ENCODE measurements around the gene TBX2.

The TBX2 gene

DNA sequence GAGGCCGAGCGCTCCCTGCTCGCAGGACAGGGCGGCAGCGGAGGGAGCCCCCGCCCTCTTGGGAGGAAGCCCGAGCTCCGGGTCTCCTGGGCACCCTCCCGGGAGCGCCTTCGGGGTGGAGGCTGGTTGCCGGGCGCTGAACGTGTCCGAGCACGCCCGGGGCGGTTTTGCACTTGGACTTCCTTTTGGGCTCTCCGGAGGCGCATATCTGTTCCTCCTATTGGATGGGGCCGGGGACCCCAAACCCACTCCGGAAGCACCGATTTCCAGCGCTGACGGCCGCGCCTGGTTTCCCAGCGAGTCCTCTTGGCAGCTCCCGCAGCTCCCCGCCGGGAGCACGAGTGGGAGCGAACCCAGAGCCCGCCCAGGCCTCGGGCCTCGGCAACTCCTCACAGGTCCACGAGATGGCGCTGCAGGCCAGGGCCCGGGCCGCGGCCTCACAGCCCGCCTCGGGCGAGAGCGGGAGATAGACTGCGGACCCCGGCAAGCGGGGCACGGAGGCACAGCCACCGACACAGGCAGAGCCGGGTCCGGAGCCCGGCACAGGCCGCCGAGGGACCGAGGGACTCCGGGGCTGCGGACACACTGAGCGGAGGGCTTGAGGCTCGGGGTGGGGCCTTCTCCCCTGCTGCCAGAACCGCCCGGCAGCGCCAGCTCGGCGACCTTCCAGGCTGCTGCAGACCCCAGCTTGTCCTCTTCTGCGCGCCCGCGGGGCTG is 12.7 kb downstream of the TBX2 start (continued):
- TF ChIP-seq, protein P1, sequence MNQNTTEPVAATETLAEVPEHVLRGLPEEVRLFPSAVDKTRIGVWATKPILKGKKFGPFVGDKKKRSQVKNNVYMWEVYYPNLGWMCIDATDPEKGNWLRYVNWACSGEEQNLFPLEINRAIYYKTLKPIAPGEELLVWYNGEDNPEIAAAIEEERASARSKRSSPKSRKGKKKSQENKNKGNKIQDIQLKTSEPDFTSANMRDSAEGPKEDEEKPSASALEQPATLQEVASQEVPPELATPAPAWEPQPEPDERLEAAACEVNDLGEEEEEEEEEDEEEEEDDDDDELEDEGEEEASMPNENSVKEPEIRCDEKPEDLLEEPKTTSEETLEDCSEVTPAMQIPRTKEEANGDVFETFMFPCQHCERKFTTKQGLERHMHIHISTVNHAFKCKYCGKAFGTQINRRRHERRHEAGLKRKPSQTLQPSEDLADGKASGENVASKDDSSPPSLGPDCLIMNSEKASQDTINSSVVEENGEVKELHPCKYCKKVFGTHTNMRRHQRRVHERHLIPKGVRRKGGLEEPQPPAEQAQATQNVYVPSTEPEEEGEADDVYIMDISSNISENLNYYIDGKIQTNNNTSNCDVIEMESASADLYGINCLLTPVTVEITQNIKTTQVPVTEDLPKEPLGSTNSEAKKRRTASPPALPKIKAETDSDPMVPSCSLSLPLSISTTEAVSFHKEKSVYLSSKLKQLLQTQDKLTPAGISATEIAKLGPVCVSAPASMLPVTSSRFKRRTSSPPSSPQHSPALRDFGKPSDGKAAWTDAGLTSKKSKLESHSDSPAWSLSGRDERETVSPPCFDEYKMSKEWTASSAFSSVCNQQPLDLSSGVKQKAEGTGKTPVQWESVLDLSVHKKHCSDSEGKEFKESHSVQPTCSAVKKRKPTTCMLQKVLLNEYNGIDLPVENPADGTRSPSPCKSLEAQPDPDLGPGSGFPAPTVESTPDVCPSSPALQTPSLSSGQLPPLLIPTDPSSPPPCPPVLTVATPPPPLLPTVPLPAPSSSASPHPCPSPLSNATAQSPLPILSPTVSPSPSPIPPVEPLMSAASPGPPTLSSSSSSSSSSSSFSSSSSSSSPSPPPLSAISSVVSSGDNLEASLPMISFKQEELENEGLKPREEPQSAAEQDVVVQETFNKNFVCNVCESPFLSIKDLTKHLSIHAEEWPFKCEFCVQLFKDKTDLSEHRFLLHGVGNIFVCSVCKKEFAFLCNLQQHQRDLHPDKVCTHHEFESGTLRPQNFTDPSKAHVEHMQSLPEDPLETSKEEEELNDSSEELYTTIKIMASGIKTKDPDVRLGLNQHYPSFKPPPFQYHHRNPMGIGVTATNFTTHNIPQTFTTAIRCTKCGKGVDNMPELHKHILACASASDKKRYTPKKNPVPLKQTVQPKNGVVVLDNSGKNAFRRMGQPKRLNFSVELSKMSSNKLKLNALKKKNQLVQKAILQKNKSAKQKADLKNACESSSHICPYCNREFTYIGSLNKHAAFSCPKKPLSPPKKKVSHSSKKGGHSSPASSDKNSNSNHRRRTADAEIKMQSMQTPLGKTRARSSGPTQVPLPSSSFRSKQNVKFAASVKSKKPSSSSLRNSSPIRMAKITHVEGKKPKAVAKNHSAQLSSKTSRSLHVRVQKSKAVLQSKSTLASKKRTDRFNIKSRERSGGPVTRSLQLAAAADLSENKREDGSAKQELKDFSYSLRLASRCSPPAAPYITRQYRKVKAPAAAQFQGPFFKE (tag by site-specific recombination; IDR thresholded peaks at IDR 0.05; ENCODE audit: borderline replicate concordance) = no peak
- TF ChIP-seq ZNF311 (tag by site-specific recombination; IDR thresholded peaks at IDR 0.05; ENCODE audit: borderline replicate concordance) = no peak
- TF ChIP-seq ZNF239 (tag by site-specific recombination; IDR thresholded peaks at IDR 0.05) = no peak
- TF ChIP-seq, protein P2, sequence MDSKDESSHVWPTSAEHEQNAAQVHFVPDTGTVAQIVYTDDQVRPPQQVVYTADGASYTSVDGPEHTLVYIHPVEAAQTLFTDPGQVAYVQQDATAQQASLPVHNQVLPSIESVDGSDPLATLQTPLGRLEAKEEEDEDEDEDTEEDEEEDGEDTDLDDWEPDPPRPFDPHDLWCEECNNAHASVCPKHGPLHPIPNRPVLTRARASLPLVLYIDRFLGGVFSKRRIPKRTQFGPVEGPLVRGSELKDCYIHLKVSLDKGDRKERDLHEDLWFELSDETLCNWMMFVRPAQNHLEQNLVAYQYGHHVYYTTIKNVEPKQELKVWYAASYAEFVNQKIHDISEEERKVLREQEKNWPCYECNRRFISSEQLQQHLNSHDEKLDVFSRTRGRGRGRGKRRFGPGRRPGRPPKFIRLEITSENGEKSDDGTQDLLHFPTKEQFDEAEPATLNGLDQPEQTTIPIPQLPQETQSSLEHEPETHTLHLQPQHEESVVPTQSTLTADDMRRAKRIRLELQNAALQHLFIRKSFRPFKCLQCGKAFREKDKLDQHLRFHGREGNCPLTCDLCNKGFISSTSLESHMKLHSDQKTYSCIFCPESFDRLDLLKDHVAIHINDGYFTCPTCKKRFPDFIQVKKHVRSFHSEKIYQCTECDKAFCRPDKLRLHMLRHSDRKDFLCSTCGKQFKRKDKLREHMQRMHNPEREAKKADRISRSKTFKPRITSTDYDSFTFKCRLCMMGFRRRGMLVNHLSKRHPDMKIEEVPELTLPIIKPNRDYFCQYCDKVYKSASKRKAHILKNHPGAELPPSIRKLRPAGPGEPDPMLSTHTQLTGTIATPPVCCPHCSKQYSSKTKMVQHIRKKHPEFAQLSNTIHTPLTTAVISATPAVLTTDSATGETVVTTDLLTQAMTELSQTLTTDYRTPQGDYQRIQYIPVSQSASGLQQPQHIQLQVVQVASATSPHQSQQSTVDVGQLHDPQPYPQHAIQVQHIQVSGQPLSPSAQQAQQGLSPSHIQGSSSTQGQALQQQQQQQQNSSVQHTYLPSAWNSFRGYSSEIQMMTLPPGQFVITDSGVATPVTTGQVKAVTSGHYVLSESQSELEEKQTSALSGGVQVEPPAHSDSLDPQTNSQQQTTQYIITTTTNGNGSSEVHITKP (tag by site-specific recombination; IDR thresholded peaks at IDR 0.05) = peak; percentile 60
- TF ChIP-seq SALL2 (tag by site-specific recombination; IDR thresholded peaks at IDR 0.05; ENCODE audit: borderline replicate concordance) = no peak
- peak; percentile 62; the same call in 1 of the 2 replicates for TF ChIP-seq ZNF843 (tag by site-specific recombination; IDR thresholded peaks at IDR 0.05)
- no peak for TF ChIP-seq ZNF521 (tag by site-specific recombination; IDR thresholded peaks at IDR 0.05)
- TF ChIP-seq ZBTB48 (tag by site-specific recombination; IDR thresholded peaks at IDR 0.05) = peak; percentile 29; the same call in 1 of the 2 replicates
- no peak for TF ChIP-seq GLI2 (tag by site-specific recombination; IDR thresholded peaks at IDR 0.05; ENCODE audit: borderline replicate concordance, low read depth)
- TF ChIP-seq, protein P3, sequence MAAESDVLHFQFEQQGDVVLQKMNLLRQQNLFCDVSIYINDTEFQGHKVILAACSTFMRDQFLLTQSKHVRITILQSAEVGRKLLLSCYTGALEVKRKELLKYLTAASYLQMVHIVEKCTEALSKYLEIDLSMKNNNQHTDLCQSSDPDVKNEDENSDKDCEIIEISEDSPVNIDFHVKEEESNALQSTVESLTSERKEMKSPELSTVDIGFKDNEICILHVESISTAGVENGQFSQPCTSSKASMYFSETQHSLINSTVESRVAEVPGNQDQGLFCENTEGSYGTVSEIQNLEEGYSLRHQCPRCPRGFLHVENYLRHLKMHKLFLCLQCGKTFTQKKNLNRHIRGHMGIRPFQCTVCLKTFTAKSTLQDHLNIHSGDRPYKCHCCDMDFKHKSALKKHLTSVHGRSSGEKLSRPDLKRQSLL (tag by site-specific recombination; IDR thresholded peaks at IDR 0.05) = 0 out of 2 replicates have a peak, but pooled peaks have one; percentile 4
- peak; percentile 34 for TF ChIP-seq OSR2 (tag by site-specific recombination; IDR thresholded peaks at IDR 0.05)
- TF ChIP-seq, protein P4, sequence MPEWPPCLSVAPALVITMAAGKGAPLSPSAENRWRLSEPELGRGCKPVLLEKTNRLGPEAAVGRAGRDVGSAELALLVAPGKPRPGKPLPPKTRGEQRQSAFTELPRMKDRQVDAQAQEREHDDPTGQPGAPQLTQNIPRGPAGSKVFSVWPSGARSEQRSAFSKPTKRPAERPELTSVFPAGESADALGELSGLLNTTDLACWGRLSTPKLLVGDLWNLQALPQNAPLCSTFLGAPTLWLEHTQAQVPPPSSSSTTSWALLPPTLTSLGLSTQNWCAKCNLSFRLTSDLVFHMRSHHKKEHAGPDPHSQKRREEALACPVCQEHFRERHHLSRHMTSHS (tag by site-specific recombination; IDR thresholded peaks at IDR 0.05) = no peak
- peak; percentile 61; the same call in 1 of the 2 replicates for TF ChIP-seq ZNF391 (tag by site-specific recombination; IDR thresholded peaks at IDR 0.05; ENCODE audit: borderline replicate concordance, low read depth)
- no peak for TF ChIP-seq ZNF473 (tag by site-specific recombination; IDR thresholded peaks at IDR 0.05)
- peak; percentile 34 for TF ChIP-seq ZIC2 (tag by site-specific recombination; IDR thresholded peaks at IDR 0.05)
- no peak for TF ChIP-seq INSM2 (tag by site-specific recombination; IDR thresholded peaks at IDR 0.05)
- TF ChIP-seq ZNF660 (tag by site-specific recombination; IDR thresholded peaks at IDR 0.05) = peak; percentile 81; the same call in 1 of the 2 replicates
- TF ChIP-seq SETDB1 (IDR thresholded peaks at IDR 0.05; ENCODE audit: insufficient read length, low read length) = no peak
- peak; percentile 69; the same call in 1 of the 2 replicates for TF ChIP-seq ZNF639 (tag by site-specific recombination; IDR thresholded peaks at IDR 0.05)
- TF ChIP-seq ZNF23 (tag by site-specific recombination; IDR thresholded peaks at IDR 0.05; ENCODE audit: borderline replicate concordance) = no peak
- no peak for TF ChIP-seq ZNF366 (tag by site-specific recombination; conservative IDR thresholded peaks at IDR 0.05)
- no peak for TF ChIP-seq ZNF544 (tag by site-specific recombination; IDR thresholded peaks at IDR 0.05)
- no peak for TF ChIP-seq ZNF221 (tag by site-specific recombination; IDR thresholded peaks at IDR 0.05; ENCODE audit: borderline replicate concordance)
